ENCODE data around the gene RBM33.

The RBM33 gene

GRCh38 chr7:155681663-155682062 lies 37.2 kb downstream of the RBM33 start:
- no peaks in the 10 kb centered on the region for H3K79me1 ChIP-seq (ENCODE audit: low read depth, low read length)
- no peaks in the 10 kb centered on the region for H3K27me3 ChIP-seq (ENCODE audit: control insufficient read depth in 3 of 3, insufficient read depth in 3 of 3, low read depth in 1 of 3, low read length in 3 of 3)
- peaks cover 9 to 92% of the 10 kb centered on the region in 2 donors for H3K36me3 ChIP-seq (replicated peaks in 1 of 2; ENCODE audit: control insufficient read depth in 2 of 2, insufficient read depth in 2 of 2, low read length in 2 of 2)
- no peak overlapping the region for H3K23ac ChIP-seq (ENCODE audit: low read depth, low read length, poor library complexity)
- no peak overlapping the region for H4K91ac ChIP-seq (ENCODE audit: low read depth, low read length, poor library complexity)
- no peak for DNase-seq (ENCODE audit: low spot score)
- H3K9ac ChIP-seq (ENCODE audit: low read depth, low read length, poor library complexity): no peak overlapping the region
- no peak overlapping the region for H2BK12ac ChIP-seq (ENCODE audit: low read length)
- H3K4me2 ChIP-seq (ENCODE audit: insufficient read depth, low read length, poor library complexity, severe bottlenecking): no peak overlapping the region
- H2BK120ac ChIP-seq (ENCODE audit: low read depth, low read length): no peak overlapping the region
- no peak overlapping the region for H2BK5ac ChIP-seq (ENCODE audit: low read length)
- H3K4ac ChIP-seq (ENCODE audit: low read length): no peak overlapping the region
- H3K27ac ChIP-seq (replicated peaks; ENCODE audit: low read length): no peak overlapping the region
- no peak overlapping the region for H3K14ac ChIP-seq (ENCODE audit: low read length)
- H3K4me1 ChIP-seq (ENCODE audit: control insufficient read depth in 2 of 2, insufficient read depth in 1 of 2, low read depth in 1 of 2, low read length in 2 of 2): peaks cover 0 to 3% of the 10 kb centered on the region in 2 donors
- H4K8ac ChIP-seq (ENCODE audit: low read depth, low read length): no peak overlapping the region
- peaks cover 2 to 4% of the 10 kb centered on the region in 2 donors for H3K9me3 ChIP-seq (replicated peaks in 1 of 2; ENCODE audit: control insufficient read depth in 2 of 2, insufficient read depth in 1 of 2, low read depth in 1 of 2, low read length in 2 of 2)
- no peak overlapping the region for H2AK5ac ChIP-seq (ENCODE audit: low read depth, low read length)
- no peak overlapping the region for H3K4me3 ChIP-seq (ENCODE audit: low read length in 2 of 2)
- WGBS, 2 donors (ENCODE audit: extremely low coverage in 2 of 2, insufficient read length in 2 of 2, insufficient replicate concordance in 1 of 2): no CpG with 5 or more reads among the region's 5 CpGs
- no peak overlapping the region for H2AFZ ChIP-seq (ENCODE audit: low read length)
- no peak overlapping the region for H2BK15ac ChIP-seq (ENCODE audit: low read length)
- H3K18ac ChIP-seq (ENCODE audit: low read length): no peak overlapping the region

GRCh38 chr7:155682484-155682883 lies 38.0 kb downstream of the RBM33 start:
- Histone ChIP-seq H3K4me2 (ENCODE audit: insufficient read depth, low read length, poor library complexity, severe bottlenecking) (no peak overlapping the region), H3K23ac (ENCODE audit: low read depth, low read length, poor library complexity) (no peak overlapping the region), H3K27ac (replicated peaks; ENCODE audit: low read length) (no peak overlapping the region), H3K79me1 (ENCODE audit: low read depth, low read length) (no peaks in the 10 kb centered on the region), H3K27me3 (ENCODE audit: control insufficient read depth in 3 of 3, insufficient read depth in 3 of 3, low read depth in 1 of 3, low read length in 3 of 3) (no peaks in the 10 kb centered on the region), H4K8ac (ENCODE audit: low read depth, low read length) (no peak overlapping the region), H3K36me3 (replicated peaks in 1 of 2; ENCODE audit: control insufficient read depth in 2 of 2, insufficient read depth in 2 of 2, low read length in 2 of 2) (peaks cover 9 to 85% of the 10 kb centered on the region in 2 donors), H4K91ac (ENCODE audit: low read depth, low read length, poor library complexity) (no peak overlapping the region), H3K18ac (ENCODE audit: low read length) (no peak overlapping the region), H3K9me3 (replicated peaks in 1 of 2; ENCODE audit: control insufficient read depth in 2 of 2, insufficient read depth in 1 of 2, low read depth in 1 of 2, low read length in 2 of 2) (peaks cover 2 to 4% of the 10 kb centered on the region in 2 donors), H3K9ac (ENCODE audit: low read depth, low read length, poor library complexity) (no peak overlapping the region), H3K4me3 (ENCODE audit: low read length in 2 of 2) (no peak overlapping the region), H3K14ac (ENCODE audit: low read length) (no peak overlapping the region), H2BK120ac (ENCODE audit: low read depth, low read length) (no peak overlapping the region), H2AK5ac (ENCODE audit: low read depth, low read length) (no peak overlapping the region), H2AFZ (ENCODE audit: low read length) (no peak overlapping the region), H2BK12ac (ENCODE audit: low read length) (no peak overlapping the region), H3K4ac (ENCODE audit: low read length) (no peak overlapping the region), H2BK15ac (ENCODE audit: low read length) (no peak overlapping the region), H2BK5ac (ENCODE audit: low read length) (no peak overlapping the region), H3K4me1 (ENCODE audit: control insufficient read depth in 2 of 2, insufficient read depth in 1 of 2, low read depth in 1 of 2, low read length in 2 of 2) (peaks cover 0 to 3% of the 10 kb centered on the region in 2 donors)
- no CpG with 5 or more reads among the region's 5 CpGs for whole genome bisulfite sequencing, 2 donors (ENCODE audit: extremely low coverage in 2 of 2, insufficient read length in 2 of 2, insufficient replicate concordance in 1 of 2)
- no peak for DNase-seq (ENCODE audit: low spot score)

GRCh38 chr7:155683098-155683497 lies 38.6 kb downstream of the RBM33 start:
- H2BK5ac ChIP-seq (ENCODE audit: low read length): no peak overlapping the region
- H3K9ac ChIP-seq (ENCODE audit: low read depth, low read length, poor library complexity): no peak overlapping the region
- H3K4ac ChIP-seq (ENCODE audit: low read length): no peak overlapping the region
- no CpG with 5 or more reads among the region's 5 CpGs for WGBS, 2 donors (ENCODE audit: extremely low coverage in 2 of 2, insufficient read length in 2 of 2, insufficient replicate concordance in 1 of 2)
- H3K4me2 ChIP-seq (ENCODE audit: insufficient read depth, low read length, poor library complexity, severe bottlenecking): no peak overlapping the region
- peaks cover 2 to 4% of the 10 kb centered on the region in 2 donors for H3K9me3 ChIP-seq (replicated peaks in 1 of 2; ENCODE audit: control insufficient read depth in 2 of 2, insufficient read depth in 1 of 2, low read depth in 1 of 2, low read length in 2 of 2)
- no peak overlapping the region for H3K14ac ChIP-seq (ENCODE audit: low read length)
- H3K27ac ChIP-seq (replicated peaks; ENCODE audit: low read length): no peak overlapping the region
- H2AK5ac ChIP-seq (ENCODE audit: low read depth, low read length): no peak overlapping the region
- H3K36me3 ChIP-seq (replicated peaks in 1 of 2; ENCODE audit: control insufficient read depth in 2 of 2, insufficient read depth in 2 of 2, low read length in 2 of 2): peaks cover 9 to 79% of the 10 kb centered on the region in 2 donors
- no peak overlapping the region for H2BK12ac ChIP-seq (ENCODE audit: low read length)
- no peak overlapping the region for H3K23ac ChIP-seq (ENCODE audit: low read depth, low read length, poor library complexity)
- H4K8ac ChIP-seq (ENCODE audit: low read depth, low read length): no peak overlapping the region
- no peak for DNase-seq (ENCODE audit: low spot score)
- H3K79me1 ChIP-seq (ENCODE audit: low read depth, low read length): no peaks in the 10 kb centered on the region
- no peak overlapping the region for H2BK120ac ChIP-seq (ENCODE audit: low read depth, low read length)
- no peak overlapping the region for H3K18ac ChIP-seq (ENCODE audit: low read length)
- peaks cover 0 to 3% of the 10 kb centered on the region in 2 donors for H3K4me1 ChIP-seq (ENCODE audit: control insufficient read depth in 2 of 2, insufficient read depth in 1 of 2, low read depth in 1 of 2, low read length in 2 of 2)
- no peak overlapping the region for H2BK15ac ChIP-seq (ENCODE audit: low read length)
- no peak overlapping the region for H4K91ac ChIP-seq (ENCODE audit: low read depth, low read length, poor library complexity)
- no peak overlapping the region for H2AFZ ChIP-seq (ENCODE audit: low read length)
- no peaks in the 10 kb centered on the region for H3K27me3 ChIP-seq (ENCODE audit: control insufficient read depth in 3 of 3, insufficient read depth in 3 of 3, low read depth in 1 of 3, low read length in 3 of 3)
- no peak overlapping the region for H3K4me3 ChIP-seq (ENCODE audit: low read length in 2 of 2)

- 100% methylated on average over 1 of the region's 4 CpGs; no CpG with 5 or more reads in 1 of the 2 donors for WGBS, 2 donors (ENCODE audit: extremely low coverage in 2 of 2, insufficient read length in 2 of 2, insufficient replicate concordance in 1 of 2)
- no peak overlapping the region for H3K18ac ChIP-seq (ENCODE audit: low read length)
- no peak overlapping the region for H2BK15ac ChIP-seq (ENCODE audit: low read length)
- no peak overlapping the region for H3K4me2 ChIP-seq (ENCODE audit: insufficient read depth, low read length, poor library complexity, severe bottlenecking)
- H3K36me3 ChIP-seq (replicated peaks in 1 of 2; ENCODE audit: control insufficient read depth in 2 of 2, insufficient read depth in 2 of 2, low read length in 2 of 2): peaks cover 9 to 73% of the 10 kb centered on the region in 2 donors
- no peak overlapping the region for H2AFZ ChIP-seq (ENCODE audit: low read length)
- H3K27ac ChIP-seq (replicated peaks; ENCODE audit: low read length): no peak overlapping the region
- no peak overlapping the region for H2BK12ac ChIP-seq (ENCODE audit: low read length)
- H3K4me3 ChIP-seq (ENCODE audit: low read length in 2 of 2): no peak overlapping the region
- no peak overlapping the region for H4K8ac ChIP-seq (ENCODE audit: low read depth, low read length)
- no peak for DNase-seq (ENCODE audit: low spot score)
- peaks cover 0 to 3% of the 10 kb centered on the region in 2 donors for H3K4me1 ChIP-seq (ENCODE audit: control insufficient read depth in 2 of 2, insufficient read depth in 1 of 2, low read depth in 1 of 2, low read length in 2 of 2)
- H4K91ac ChIP-seq (ENCODE audit: low read depth, low read length, poor library complexity): no peak overlapping the region
- no peaks in the 10 kb centered on the region for H3K79me1 ChIP-seq (ENCODE audit: low read depth, low read length)
- no peak overlapping the region for H2BK5ac ChIP-seq (ENCODE audit: low read length)
- H3K14ac ChIP-seq (ENCODE audit: low read length): no peak overlapping the region
- no peak overlapping the region for H2BK120ac ChIP-seq (ENCODE audit: low read depth, low read length)
- no peak overlapping the region for H2AK5ac ChIP-seq (ENCODE audit: low read depth, low read length)
- H3K9me3 ChIP-seq (replicated peaks in 1 of 2; ENCODE audit: control insufficient read depth in 2 of 2, insufficient read depth in 1 of 2, low read depth in 1 of 2, low read length in 2 of 2): peaks cover 2 to 4% of the 10 kb centered on the region in 2 donors
- H3K9ac ChIP-seq (ENCODE audit: low read depth, low read length, poor library complexity): no peak overlapping the region
- H3K23ac ChIP-seq (ENCODE audit: low read depth, low read length, poor library complexity): no peak overlapping the region
- no peaks in the 10 kb centered on the region for H3K27me3 ChIP-seq (ENCODE audit: control insufficient read depth in 3 of 3, insufficient read depth in 3 of 3, low read depth in 1 of 3, low read length in 3 of 3)
- no peak overlapping the region for H3K4ac ChIP-seq (ENCODE audit: low read length)
These were observed 39.3 kb downstream of the RBM33 start for GRCh38 chr7:155683714-155684113.
